Measurements from ENCODE around the gene KIF5C.

Gene KIF5C

GRCh38 chr2:149015501-149015900, 140.5 kb downstream of the KIF5C start:
- no peak overlapping the region for H4K91ac ChIP-seq (ENCODE audit: low read depth, low read length, poor library complexity)
- H2BK5ac ChIP-seq (ENCODE audit: low read length), result no peak overlapping the region
- H2BK12ac ChIP-seq (ENCODE audit: low read length), result no peak overlapping the region
- H4K8ac ChIP-seq (ENCODE audit: low read depth, low read length), result no peak overlapping the region
- H3K9me3 ChIP-seq (replicated peaks in 1 of 2; ENCODE audit: control insufficient read depth in 2 of 2, insufficient read depth in 1 of 2, low read depth in 1 of 2, low read length in 2 of 2), result peaks cover 0 to 2% of the 10 kb centered on the region in 2 donors
- H3K27ac ChIP-seq (replicated peaks; ENCODE audit: low read length), result no peak overlapping the region
- peaks cover 26 to 88% of the 10 kb centered on the region in 2 donors for H3K36me3 ChIP-seq (replicated peaks in 1 of 2; ENCODE audit: control insufficient read depth in 2 of 2, insufficient read depth in 2 of 2, low read length in 2 of 2)
- H3K9ac ChIP-seq (ENCODE audit: low read depth, low read length, poor library complexity), result no peak overlapping the region
- WGBS, 2 donors (ENCODE audit: extremely low coverage in 2 of 2, insufficient read length in 2 of 2, insufficient replicate concordance in 1 of 2), result no CpG with 5 or more reads among the region's 1 CpG
- H3K4me3 ChIP-seq (ENCODE audit: low read length in 2 of 2), result no peak overlapping the region
- no peaks in the 10 kb centered on the region for H3K27me3 ChIP-seq (ENCODE audit: control insufficient read depth in 3 of 3, insufficient read depth in 3 of 3, low read depth in 1 of 3, low read length in 3 of 3)
- H3K4ac ChIP-seq (ENCODE audit: low read length), result no peak overlapping the region
- H3K23ac ChIP-seq (ENCODE audit: low read depth, low read length, poor library complexity), result no peak overlapping the region
- H2AK5ac ChIP-seq (ENCODE audit: low read depth, low read length), result no peak overlapping the region
- no peak overlapping the region for H2BK120ac ChIP-seq (ENCODE audit: low read depth, low read length)
- no peak for DNase-seq (ENCODE audit: low spot score)
- H2AFZ ChIP-seq (ENCODE audit: low read length), result no peak overlapping the region
- H3K14ac ChIP-seq (ENCODE audit: low read length), result no peak overlapping the region
- no peak overlapping the region for H2BK15ac ChIP-seq (ENCODE audit: low read length)
- H3K4me2 ChIP-seq (ENCODE audit: insufficient read depth, low read length, poor library complexity, severe bottlenecking), result no peak overlapping the region
- no peak overlapping the region for H3K18ac ChIP-seq (ENCODE audit: low read length)
- H3K79me1 ChIP-seq (ENCODE audit: low read depth, low read length), result no peaks in the 10 kb centered on the region
- H3K4me1 ChIP-seq (ENCODE audit: control insufficient read depth in 2 of 2, insufficient read depth in 1 of 2, low read depth in 1 of 2, low read length in 2 of 2), result no peaks in the 10 kb centered on the region

GRCh38 chr2:149015926-149016563, 141.0 kb downstream of the KIF5C start:
- H3K4me2 ChIP-seq (ENCODE audit: insufficient read depth, low read length, poor library complexity, severe bottlenecking), result no peak overlapping the region
- H3K4ac ChIP-seq (ENCODE audit: low read length), result no peak overlapping the region
- no peak overlapping the region for H3K14ac ChIP-seq (ENCODE audit: low read length)
- no peak overlapping the region for H2BK5ac ChIP-seq (ENCODE audit: low read length)
- no peak overlapping the region for H4K91ac ChIP-seq (ENCODE audit: low read depth, low read length, poor library complexity)
- H3K27me3 ChIP-seq (ENCODE audit: control insufficient read depth in 3 of 3, insufficient read depth in 3 of 3, low read depth in 1 of 3, low read length in 3 of 3), result no peaks in the 10 kb centered on the region
- H2AK5ac ChIP-seq (ENCODE audit: low read depth, low read length), result no peak overlapping the region
- peaks cover 0 to 2% of the 10 kb centered on the region in 2 donors for H3K9me3 ChIP-seq (replicated peaks in 1 of 2; ENCODE audit: control insufficient read depth in 2 of 2, insufficient read depth in 1 of 2, low read depth in 1 of 2, low read length in 2 of 2)
- WGBS, 2 donors (ENCODE audit: extremely low coverage in 2 of 2, insufficient read length in 2 of 2, insufficient replicate concordance in 1 of 2), result no CpG with 5 or more reads among the region's 4 CpGs
- no peaks in the 10 kb centered on the region for H3K4me1 ChIP-seq (ENCODE audit: control insufficient read depth in 2 of 2, insufficient read depth in 1 of 2, low read depth in 1 of 2, low read length in 2 of 2)
- DNase-seq (ENCODE audit: low spot score), result no peak
- H3K9ac ChIP-seq (ENCODE audit: low read depth, low read length, poor library complexity), result no peak overlapping the region
- no peak overlapping the region for H3K27ac ChIP-seq (replicated peaks; ENCODE audit: low read length)
- no peaks in the 10 kb centered on the region for H3K79me1 ChIP-seq (ENCODE audit: low read depth, low read length)
- no peak overlapping the region for H3K4me3 ChIP-seq (ENCODE audit: low read length in 2 of 2)
- H2BK120ac ChIP-seq (ENCODE audit: low read depth, low read length), result no peak overlapping the region
- no peak overlapping the region for H3K23ac ChIP-seq (ENCODE audit: low read depth, low read length, poor library complexity)
- H2BK12ac ChIP-seq (ENCODE audit: low read length), result no peak overlapping the region
- H3K36me3 ChIP-seq (replicated peaks in 1 of 2; ENCODE audit: control insufficient read depth in 2 of 2, insufficient read depth in 2 of 2, low read length in 2 of 2), result peaks cover 25 to 88% of the 10 kb centered on the region in 2 donors
- no peak overlapping the region for H2AFZ ChIP-seq (ENCODE audit: low read length)
- no peak overlapping the region for H2BK15ac ChIP-seq (ENCODE audit: low read length)
- no peak overlapping the region for H4K8ac ChIP-seq (ENCODE audit: low read depth, low read length)
- H3K18ac ChIP-seq (ENCODE audit: low read length), result no peak overlapping the region

GRCh38 chr2:149017116-149017985, 142.3 kb downstream of the KIF5C start:
- no peak overlapping the region for H2BK12ac ChIP-seq (ENCODE audit: low read length)
- no peak overlapping the region for H2BK120ac ChIP-seq (ENCODE audit: low read depth, low read length)
- H4K91ac ChIP-seq (ENCODE audit: low read depth, low read length, poor library complexity), result no peak overlapping the region
- no peak overlapping the region for H3K18ac ChIP-seq (ENCODE audit: low read length)
- H2BK5ac ChIP-seq (ENCODE audit: low read length), result no peak overlapping the region
- H3K4me3 ChIP-seq (ENCODE audit: low read length in 2 of 2), result no peak overlapping the region
- H3K4me1 ChIP-seq (ENCODE audit: control insufficient read depth in 2 of 2, insufficient read depth in 1 of 2, low read depth in 1 of 2, low read length in 2 of 2), result no peaks in the 10 kb centered on the region
- H3K79me1 ChIP-seq (ENCODE audit: low read depth, low read length), result no peaks in the 10 kb centered on the region
- no peak overlapping the region for H2AK5ac ChIP-seq (ENCODE audit: low read depth, low read length)
- H2BK15ac ChIP-seq (ENCODE audit: low read length), result no peak overlapping the region
- H2AFZ ChIP-seq (ENCODE audit: low read length), result no peak overlapping the region
- no peak overlapping the region for H3K9ac ChIP-seq (ENCODE audit: low read depth, low read length, poor library complexity)
- no peak overlapping the region for H3K14ac ChIP-seq (ENCODE audit: low read length)
- DNase-seq (ENCODE audit: low spot score), result peak; percentile 70
- H3K36me3 ChIP-seq (replicated peaks in 1 of 2; ENCODE audit: control insufficient read depth in 2 of 2, insufficient read depth in 2 of 2, low read length in 2 of 2), result peaks cover 21 to 87% of the 10 kb centered on the region in 2 donors
- WGBS, 2 donors (ENCODE audit: extremely low coverage in 2 of 2, insufficient read length in 2 of 2, insufficient replicate concordance in 1 of 2), result no CpG with 5 or more reads among the region's 14 CpGs
- H3K23ac ChIP-seq (ENCODE audit: low read depth, low read length, poor library complexity), result no peak overlapping the region
- no peak overlapping the region for H3K4me2 ChIP-seq (ENCODE audit: insufficient read depth, low read length, poor library complexity, severe bottlenecking)
- H3K4ac ChIP-seq (ENCODE audit: low read length), result no peak overlapping the region
- H4K8ac ChIP-seq (ENCODE audit: low read depth, low read length), result no peak overlapping the region
- H3K9me3 ChIP-seq (replicated peaks in 1 of 2; ENCODE audit: control insufficient read depth in 2 of 2, insufficient read depth in 1 of 2, low read depth in 1 of 2, low read length in 2 of 2), result peaks cover 0 to 2% of the 10 kb centered on the region in 2 donors
- H3K27me3 ChIP-seq (ENCODE audit: control insufficient read depth in 3 of 3, insufficient read depth in 3 of 3, low read depth in 1 of 3, low read length in 3 of 3), result no peaks in the 10 kb centered on the region
- no peak overlapping the region for H3K27ac ChIP-seq (replicated peaks; ENCODE audit: low read length)

- no peaks in the 10 kb centered on the region for H3K27me3 ChIP-seq (ENCODE audit: control insufficient read depth in 3 of 3, insufficient read depth in 3 of 3, low read depth in 1 of 3, low read length in 3 of 3)
- no CpG with 5 or more reads among the region's 3 CpGs for WGBS, 2 donors (ENCODE audit: extremely low coverage in 2 of 2, insufficient read length in 2 of 2, insufficient replicate concordance in 1 of 2)
- H3K4ac ChIP-seq (ENCODE audit: low read length), result no peak overlapping the region
- no peak overlapping the region for H4K91ac ChIP-seq (ENCODE audit: low read depth, low read length, poor library complexity)
- no peak overlapping the region for H4K8ac ChIP-seq (ENCODE audit: low read depth, low read length)
- no peak overlapping the region for H3K18ac ChIP-seq (ENCODE audit: low read length)
- H2AK5ac ChIP-seq (ENCODE audit: low read depth, low read length), result no peak overlapping the region
- H2BK120ac ChIP-seq (ENCODE audit: low read depth, low read length), result no peak overlapping the region
- no peak overlapping the region for H2BK5ac ChIP-seq (ENCODE audit: low read length)
- no peak overlapping the region for H3K9ac ChIP-seq (ENCODE audit: low read depth, low read length, poor library complexity)
- no peaks in the 10 kb centered on the region for H3K9me3 ChIP-seq (replicated peaks in 1 of 2; ENCODE audit: control insufficient read depth in 2 of 2, insufficient read depth in 1 of 2, low read depth in 1 of 2, low read length in 2 of 2)
- no peak overlapping the region for H3K14ac ChIP-seq (ENCODE audit: low read length)
- no peak overlapping the region for H3K4me3 ChIP-seq (ENCODE audit: low read length in 2 of 2)
- no peak for DNase-seq (ENCODE audit: low spot score)
- no peak overlapping the region for H3K4me2 ChIP-seq (ENCODE audit: insufficient read depth, low read length, poor library complexity, severe bottlenecking)
- H3K4me1 ChIP-seq (ENCODE audit: control insufficient read depth in 2 of 2, insufficient read depth in 1 of 2, low read depth in 1 of 2, low read length in 2 of 2), result no peaks in the 10 kb centered on the region
- H2AFZ ChIP-seq (ENCODE audit: low read length), result no peak overlapping the region
- H3K27ac ChIP-seq (replicated peaks; ENCODE audit: low read length), result no peak overlapping the region
- no peaks in the 10 kb centered on the region for H3K79me1 ChIP-seq (ENCODE audit: low read depth, low read length)
- no peak overlapping the region for H3K23ac ChIP-seq (ENCODE audit: low read depth, low read length, poor library complexity)
- peaks cover 14 to 87% of the 10 kb centered on the region in 2 donors for H3K36me3 ChIP-seq (replicated peaks in 1 of 2; ENCODE audit: control insufficient read depth in 2 of 2, insufficient read depth in 2 of 2, low read length in 2 of 2)
- H2BK12ac ChIP-seq (ENCODE audit: low read length), result no peak overlapping the region
- no peak overlapping the region for H2BK15ac ChIP-seq (ENCODE audit: low read length)
Observed at GRCh38 chr2:149018981-149019380, 144.0 kb downstream of the KIF5C start.
